ELF-1 (cell line): ENCODE measurements around the gene PRSS50.
A peak's percentile ranks its signal among the peaks of the same experiment; 100 is the strongest.
"Not testable (repeated sequence)": the region's sequence is repeated elsewhere in the genome, so short reads cannot be mapped to it uniquely, and the experiment has no call there.

ENCODE experiments used
- DNase-seq: peaks from one replicate; pipeline ENCODE4 v3.0.0-alpha.2; 2016; ENCODE audit warnings: low read depth, low spot score

PRSS50 gene

GRCh38 chr3:46717447-46718231 lies at the start of gene PRSS50:
PRSS50 (minus strand) TSS chr3:46717869; CDS start chr3:46717824, 45 bp downstream.
- DNase-seq: peak; percentile 81

- DNase-seq: no peak
Observed at GRCh38 chr3:46764206-46764605, 46.5 kb upstream of the PRSS50 start.

GRCh38 chr3:46763178-46763577 lies 45.5 kb upstream of the PRSS50 start:
- DNase-seq: no peak

- no peak for DNase-seq
Observed at GRCh38 chr3:46759239-46760167, 41.8 kb upstream of the PRSS50 start.

- DNase-seq: no peak
Observed at GRCh38 chr3:46756642-46757041, 39.0 kb upstream of the PRSS50 start.

GRCh38 chr3:46755646-46756045 lies 38.0 kb upstream of the PRSS50 start:
- no peak for DNase-seq

- not testable (repeated sequence) for DNase-seq
Observed at GRCh38 chr3:46753127-46753526, 35.5 kb upstream of the PRSS50 start.

GRCh38 chr3:46750555-46751038 lies 32.9 kb upstream of the PRSS50 start:
- DNase-seq: no peak

GRCh38 chr3:46749129-46749528 lies 31.5 kb upstream of the PRSS50 start:
- DNase-seq: no peak

GRCh38 chr3:46748170-46748569 lies 30.5 kb upstream of the PRSS50 start:
- DNase-seq: no peak

GRCh38 chr3:46746711-46747110 lies 29.0 kb upstream of the PRSS50 start:
- DNase-seq: no peak

- peak; percentile 75 for DNase-seq
Observed at GRCh38 chr3:46742992-46743585, 25.4 kb upstream of the PRSS50 start.

GRCh38 chr3:46739565-46739964 lies 21.9 kb upstream of the PRSS50 start:
- DNase-seq: not testable (repeated sequence)

- no peak for DNase-seq
Observed at GRCh38 chr3:46737329-46737731, 19.7 kb upstream of the PRSS50 start.

- no peak for DNase-seq
Observed at GRCh38 chr3:46736006-46736872, 18.6 kb upstream of the PRSS50 start.

- no peak for DNase-seq
Observed at GRCh38 chr3:46734773-46735172, 17.1 kb upstream of the PRSS50 start.

- peak; percentile 25 for DNase-seq
Observed at GRCh38 chr3:46733026-46733800, 15.5 kb upstream of the PRSS50 start.

GRCh38 chr3:46731795-46732194 lies 14.1 kb upstream of the PRSS50 start:
- no peak for DNase-seq

- DNase-seq: no peak
Observed at GRCh38 chr3:46730819-46731218, 13.2 kb upstream of the PRSS50 start.

GRCh38 chr3:46729038-46729437 lies 11.4 kb upstream of the PRSS50 start:
- no peak for DNase-seq
